Measurements from ENCODE around the gene GNG5.

The GNG5 gene

GRCh38 chr1:84525779-84526178 lies 19.4 kb upstream of the GNG5 start:
- H3K4me3 ChIP-seq (ENCODE audit: low read length, poor library complexity, severe bottlenecking) = no peak overlapping the region
- H3K9ac ChIP-seq (ENCODE audit: low read depth, low read length, poor library complexity, severe bottlenecking) = no peak overlapping the region
- no peak for TF ChIP-seq EZH2phosphoT487 (IDR thresholded peaks at IDR 0.05; ENCODE audit: borderline replicate concordance)
- no peak for TF ChIP-seq CTCF (conservative IDR thresholded peaks at IDR 0.05; ENCODE audit: low read length)
- no peaks in the 10 kb centered on the region for H4K20me1 ChIP-seq (ENCODE audit: insufficient read depth, low read length, poor library complexity, severe bottlenecking)
- no peaks in the 10 kb centered on the region for H3K79me2 ChIP-seq (ENCODE audit: insufficient read depth, low read length)
- no peak overlapping the region for H3K4me2 ChIP-seq (ENCODE audit: low read depth, low read length, poor library complexity, severe bottlenecking)
- no peaks in the 10 kb centered on the region for H3K27me3 ChIP-seq (ENCODE audit: insufficient read depth, low read length, poor library complexity, severe bottlenecking)
- H3K36me3 ChIP-seq (ENCODE audit: insufficient read depth, low read length) = no peaks in the 10 kb centered on the region
- no peaks in the 10 kb centered on the region for H3K9me2 ChIP-seq (replicated peaks; ENCODE audit: low read depth, low read length)
- no peaks in the 10 kb centered on the region for H3K9me3 ChIP-seq (ENCODE audit: insufficient read depth, low read depth, low read length)
- H3F3A ChIP-seq (ENCODE audit: low read depth) = no peaks in the 10 kb centered on the region
- H3K4me1 ChIP-seq (ENCODE audit: insufficient read depth, low read length, poor library complexity, severe bottlenecking) = no peaks in the 10 kb centered on the region
- H2AFZ ChIP-seq (ENCODE audit: low read length) = no peak overlapping the region

GRCh38 chr1:84524590-84524989 lies 18.2 kb upstream of the GNG5 start:
- H3K9ac ChIP-seq (ENCODE audit: low read depth, low read length, poor library complexity, severe bottlenecking) = no peak overlapping the region
- no peaks in the 10 kb centered on the region for H3K79me2 ChIP-seq (ENCODE audit: insufficient read depth, low read length)
- TF ChIP-seq CTCF (conservative IDR thresholded peaks at IDR 0.05; ENCODE audit: low read length) = no peak
- no peak for TF ChIP-seq EZH2phosphoT487 (IDR thresholded peaks at IDR 0.05; ENCODE audit: borderline replicate concordance)
- H3K9me3 ChIP-seq (ENCODE audit: insufficient read depth, low read depth, low read length) = no peaks in the 10 kb centered on the region
- H3K9me2 ChIP-seq (replicated peaks; ENCODE audit: low read depth, low read length) = no peaks in the 10 kb centered on the region
- no peaks in the 10 kb centered on the region for H3K27me3 ChIP-seq (ENCODE audit: insufficient read depth, low read length, poor library complexity, severe bottlenecking)
- no peak overlapping the region for H3K4me2 ChIP-seq (ENCODE audit: low read depth, low read length, poor library complexity, severe bottlenecking)
- H4K20me1 ChIP-seq (ENCODE audit: insufficient read depth, low read length, poor library complexity, severe bottlenecking) = no peaks in the 10 kb centered on the region
- no peaks in the 10 kb centered on the region for H3F3A ChIP-seq (ENCODE audit: low read depth)
- no peak overlapping the region for H3K4me3 ChIP-seq (ENCODE audit: low read length, poor library complexity, severe bottlenecking)
- H2AFZ ChIP-seq (ENCODE audit: low read length) = no peak overlapping the region
- no peaks in the 10 kb centered on the region for H3K4me1 ChIP-seq (ENCODE audit: insufficient read depth, low read length, poor library complexity, severe bottlenecking)
- H3K36me3 ChIP-seq (ENCODE audit: insufficient read depth, low read length) = no peaks in the 10 kb centered on the region

GRCh38 chr1:84510668-84511067 lies 4.3 kb upstream of the GNG5 start:
- no peaks in the 10 kb centered on the region for H3K9me2 ChIP-seq (replicated peaks; ENCODE audit: low read depth, low read length)
- no peak overlapping the region for H3K9ac ChIP-seq (ENCODE audit: low read depth, low read length, poor library complexity, severe bottlenecking)
- H3K4me2 ChIP-seq (ENCODE audit: low read depth, low read length, poor library complexity, severe bottlenecking) = no peak overlapping the region
- peaks cover 2% of the 10 kb centered on the region; the same call in 1 of the 2 replicates for H3K9me3 ChIP-seq (ENCODE audit: insufficient read depth, low read depth, low read length)
- no peaks in the 10 kb centered on the region for H3K27me3 ChIP-seq (ENCODE audit: insufficient read depth, low read length, poor library complexity, severe bottlenecking)
- H3F3A ChIP-seq (ENCODE audit: low read depth) = peaks cover 7% of the 10 kb centered on the region
- H3K4me3 ChIP-seq (ENCODE audit: low read length, poor library complexity, severe bottlenecking) = no peak overlapping the region
- peaks cover 6% of the 10 kb centered on the region for H4K20me1 ChIP-seq (ENCODE audit: insufficient read depth, low read length, poor library complexity, severe bottlenecking)
- H3K4me1 ChIP-seq (ENCODE audit: insufficient read depth, low read length, poor library complexity, severe bottlenecking) = peaks cover 9% of the 10 kb centered on the region
- H3K36me3 ChIP-seq (ENCODE audit: insufficient read depth, low read length) = no peaks in the 10 kb centered on the region
- peaks cover 6% of the 10 kb centered on the region for H3K79me2 ChIP-seq (ENCODE audit: insufficient read depth, low read length)
- TF ChIP-seq EZH2phosphoT487 (IDR thresholded peaks at IDR 0.05; ENCODE audit: borderline replicate concordance) (no peak), CTCF (conservative IDR thresholded peaks at IDR 0.05; ENCODE audit: low read length) (no peak)
- no peak overlapping the region for H2AFZ ChIP-seq (ENCODE audit: low read length)
